ENCODE data around the gene TNFRSF4. TPM values are rescaled to one million over a fixed set of nuclear protein-coding genes. Genes with fewer than 3 reads are reported as not detected.

Gene TNFRSF4
- total RNA-seq, 4 donors from 2014 or later = 2.4 to 10.7 (median 5.9) TPM

DNA sequence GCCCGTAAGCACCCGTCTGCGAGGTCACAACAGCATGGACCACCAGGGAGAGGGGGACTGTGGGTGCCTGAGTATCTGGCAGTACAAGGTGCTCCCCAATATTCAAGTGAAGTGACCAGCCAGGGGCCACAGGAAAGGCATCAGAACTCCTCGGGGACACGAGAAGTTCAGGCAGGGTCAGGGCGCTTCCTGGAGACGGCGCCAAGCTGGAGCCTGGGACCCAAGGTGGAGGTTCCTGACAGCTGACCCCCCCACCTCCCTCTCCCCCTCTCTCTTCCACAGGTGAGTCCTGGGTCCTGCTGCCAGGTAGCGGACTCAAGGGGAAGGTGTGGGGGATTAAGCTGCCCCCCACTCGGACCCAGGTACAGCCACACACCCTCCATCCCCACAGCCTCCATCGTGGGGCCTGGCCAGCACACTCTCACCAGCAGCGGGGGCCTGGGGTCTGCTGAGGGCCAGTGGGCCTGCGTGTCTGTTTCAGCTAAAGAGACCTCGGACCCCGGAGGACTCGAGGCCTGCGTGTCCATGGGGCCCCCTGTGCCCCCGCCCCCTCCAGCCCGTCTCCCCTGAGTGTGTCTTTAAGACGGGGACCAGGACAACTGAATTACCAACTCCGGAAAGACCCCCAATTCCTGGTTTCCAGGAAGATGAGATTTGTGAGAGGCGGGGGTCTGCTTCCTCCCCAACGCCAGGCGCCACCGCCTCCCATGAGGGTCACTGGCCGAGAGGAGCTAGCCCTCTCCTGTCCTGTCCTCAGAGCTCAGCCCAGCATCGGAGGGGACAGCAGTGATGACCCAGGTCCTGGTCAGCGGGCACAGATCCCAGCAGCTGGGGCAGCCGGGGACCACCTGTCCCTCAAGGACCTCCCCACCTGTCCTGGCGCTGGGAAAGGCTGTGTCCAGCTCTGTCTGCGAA lies 13.7 kb downstream of the TNFRSF4 start:
- TF ChIP-seq, protein P1, sequence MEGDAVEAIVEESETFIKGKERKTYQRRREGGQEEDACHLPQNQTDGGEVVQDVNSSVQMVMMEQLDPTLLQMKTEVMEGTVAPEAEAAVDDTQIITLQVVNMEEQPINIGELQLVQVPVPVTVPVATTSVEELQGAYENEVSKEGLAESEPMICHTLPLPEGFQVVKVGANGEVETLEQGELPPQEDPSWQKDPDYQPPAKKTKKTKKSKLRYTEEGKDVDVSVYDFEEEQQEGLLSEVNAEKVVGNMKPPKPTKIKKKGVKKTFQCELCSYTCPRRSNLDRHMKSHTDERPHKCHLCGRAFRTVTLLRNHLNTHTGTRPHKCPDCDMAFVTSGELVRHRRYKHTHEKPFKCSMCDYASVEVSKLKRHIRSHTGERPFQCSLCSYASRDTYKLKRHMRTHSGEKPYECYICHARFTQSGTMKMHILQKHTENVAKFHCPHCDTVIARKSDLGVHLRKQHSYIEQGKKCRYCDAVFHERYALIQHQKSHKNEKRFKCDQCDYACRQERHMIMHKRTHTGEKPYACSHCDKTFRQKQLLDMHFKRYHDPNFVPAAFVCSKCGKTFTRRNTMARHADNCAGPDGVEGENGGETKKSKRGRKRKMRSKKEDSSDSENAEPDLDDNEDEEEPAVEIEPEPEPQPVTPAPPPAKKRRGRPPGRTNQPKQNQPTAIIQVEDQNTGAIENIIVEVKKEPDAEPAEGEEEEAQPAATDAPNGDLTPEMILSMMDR (IDR thresholded peaks at IDR 0.05) = no peak
- no peak for ATAC-seq (ENCODE audit: low FRiP score)
- no peak for DNase-seq (ENCODE audit: low spot score)

DNA sequence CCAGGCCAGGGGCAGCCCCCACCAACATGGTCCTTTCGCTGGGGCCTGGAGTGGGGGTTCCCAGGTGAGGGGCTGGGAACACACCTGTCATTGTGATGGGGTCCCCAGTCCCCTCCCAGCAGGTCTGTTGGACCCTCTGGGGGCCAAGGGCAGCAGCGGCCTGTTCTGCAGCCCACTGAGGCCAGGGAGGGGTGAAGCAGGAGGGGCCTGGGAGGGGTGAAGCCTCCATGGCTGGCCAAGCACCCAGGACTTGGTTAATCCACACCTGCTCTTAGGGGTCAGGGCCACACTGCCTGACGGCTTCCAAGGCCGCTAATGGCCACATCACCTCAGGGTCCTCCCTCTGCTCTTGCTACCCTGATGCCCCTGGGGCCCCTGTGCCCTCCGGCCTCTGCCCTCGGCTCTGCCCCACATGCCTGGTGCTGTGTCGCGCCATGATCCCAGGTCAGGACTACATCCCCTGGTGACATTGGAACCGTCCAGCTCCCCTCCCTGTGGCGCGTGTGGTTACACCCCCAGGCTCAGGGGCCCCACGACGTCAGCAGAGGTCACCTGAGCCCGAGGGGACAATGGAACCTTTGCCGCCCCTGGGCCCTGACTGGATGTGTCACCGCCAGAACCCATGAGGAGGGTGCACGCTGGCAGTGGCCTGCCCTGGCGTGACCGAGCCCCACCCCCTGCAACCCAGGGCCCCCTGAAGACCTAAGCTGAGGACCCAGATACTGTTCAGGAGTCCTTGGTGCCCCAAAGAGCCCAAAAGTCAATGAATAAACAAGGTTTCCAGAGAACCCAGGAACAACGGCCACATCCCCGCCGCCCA lies 14.6 kb downstream of the TNFRSF4 start:
- ATAC-seq (ENCODE audit: low FRiP score) (no peak), DNase-seq (ENCODE audit: low spot score) (no peak)
- TF ChIP-seq, protein P1 (IDR thresholded peaks at IDR 0.05) = no peak

DNA sequence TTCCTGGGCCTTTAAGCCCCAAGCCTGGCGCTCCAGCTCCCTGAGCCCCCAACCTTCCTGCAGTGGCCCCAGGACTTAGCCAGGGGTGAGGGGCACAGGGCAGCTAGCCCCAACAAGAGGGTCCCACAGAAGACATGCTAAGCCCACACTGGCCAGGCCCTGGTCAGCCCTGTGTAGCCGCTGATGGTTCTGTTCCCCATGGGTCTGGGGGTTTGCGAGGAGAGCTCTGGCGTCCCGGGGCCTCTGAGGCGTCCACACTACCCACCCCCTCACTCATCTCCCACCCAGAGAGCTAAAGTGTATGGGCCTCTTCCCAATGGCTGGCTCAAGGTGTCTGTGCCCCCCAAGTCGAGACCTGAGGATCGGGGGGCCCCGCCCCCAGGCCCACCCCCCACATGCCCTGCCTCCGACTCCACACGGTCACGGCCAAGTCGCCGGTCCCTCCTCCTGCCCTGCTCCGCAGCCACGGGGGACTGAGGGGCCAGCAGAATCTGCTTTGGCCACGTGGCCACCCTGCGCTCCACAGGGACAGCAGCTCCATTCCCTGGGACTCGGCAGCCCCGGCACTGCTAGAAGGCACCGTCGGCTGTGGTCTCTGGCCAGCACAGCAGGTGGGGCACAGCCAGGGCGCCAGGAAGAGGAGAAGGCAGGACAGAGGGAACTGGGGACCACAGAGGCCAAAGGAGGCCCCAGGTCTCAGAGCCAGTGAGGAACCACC lies 15.4 kb downstream of the TNFRSF4 start:
- TF ChIP-seq, protein P1 (IDR thresholded peaks at IDR 0.05) = no peak
- DNase-seq (ENCODE audit: low spot score) (no peak), ATAC-seq (ENCODE audit: low FRiP score) (no peak)

DNA sequence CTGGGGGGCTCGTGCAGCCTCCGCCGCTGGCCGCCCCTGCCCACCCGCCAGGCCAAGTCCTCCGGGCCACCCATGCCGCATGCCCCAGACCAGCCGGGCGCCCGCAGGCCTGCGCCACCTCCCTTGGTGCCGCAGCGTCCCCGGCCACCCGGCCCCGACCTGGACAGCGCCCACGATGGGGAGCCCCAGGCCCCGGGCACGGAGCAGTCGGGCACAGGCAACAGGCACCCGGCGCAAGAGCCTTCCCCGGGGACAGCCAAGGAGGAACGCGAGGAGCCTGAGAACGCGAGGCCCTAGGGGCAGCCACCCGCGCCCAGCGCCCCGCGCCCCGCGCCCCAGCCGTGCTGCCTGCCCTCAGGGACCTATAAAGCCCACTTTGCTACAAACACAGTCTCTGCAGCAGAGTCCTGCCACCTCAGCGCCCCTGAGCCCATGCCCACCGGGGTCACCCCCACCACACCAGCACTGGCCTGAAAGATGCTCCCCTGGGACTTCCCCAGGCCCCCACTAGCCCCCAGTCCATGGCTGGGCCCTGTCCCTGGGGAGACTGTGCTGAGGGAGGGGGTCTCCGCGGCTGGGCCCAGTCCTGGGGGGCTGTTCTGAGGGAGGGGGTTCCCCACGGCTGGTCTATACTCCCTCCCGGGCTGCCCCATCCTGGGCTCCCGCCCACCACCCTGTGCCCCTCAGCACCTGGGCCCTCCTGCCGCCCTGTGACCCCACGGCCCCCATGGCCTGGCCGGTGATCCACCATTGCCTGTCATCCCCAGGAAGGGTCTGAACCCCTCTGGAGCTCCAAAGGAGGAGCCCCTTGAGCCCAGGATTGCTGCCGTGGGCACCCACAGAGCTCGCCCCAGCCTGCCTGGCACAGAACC lies 16.2 kb downstream of the TNFRSF4 start:
- TF ChIP-seq, protein P1 (IDR thresholded peaks at IDR 0.05) = no peak
- no peak for ATAC-seq (ENCODE audit: low FRiP score)
- DNase-seq (ENCODE audit: low spot score) = no peak

DNA sequence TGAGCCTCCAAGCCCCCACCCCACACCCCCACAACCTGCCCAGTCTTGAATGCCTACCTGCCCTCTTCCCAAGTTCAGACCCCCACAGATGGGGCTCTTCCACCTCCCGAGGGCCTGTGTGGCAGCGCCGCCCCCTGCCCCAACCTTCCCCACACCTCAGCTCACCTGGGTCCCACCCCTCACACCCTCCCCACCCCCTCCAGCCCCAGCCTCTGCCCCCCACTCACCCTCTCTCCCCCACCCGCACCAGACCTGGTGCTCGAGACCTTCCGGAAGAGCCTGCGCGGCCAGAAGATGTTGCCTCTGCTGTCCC lies 16.8 kb downstream of the TNFRSF4 start:
- DNase-seq (ENCODE audit: low spot score) (no peak), ATAC-seq (ENCODE audit: low FRiP score) (no peak)
- TF ChIP-seq, protein P1 (IDR thresholded peaks at IDR 0.05) = no peak

All from omental fat pad (tissue), 4 donors.